OCI-LY1 (cell line): ENCODE data around the gene GINS3.

Experiments used
- H2AFZ ChIP-seq: fragments of 200-600 bp; sonication (generic), shearing (Covaris generic); 2 replicates; pipeline ENCODE4 v1.6.0; 2014; ENCODE audit warnings: antibody characterized with exemption, mild to moderate bottlenecking, low read length
- H3F3A ChIP-seq: fragments of 200-600 bp; sonication (generic), shearing (Covaris generic); 2 replicates; pipeline ENCODE4 v1.6.0; 2014; ENCODE audit warnings: mild to moderate bottlenecking, antibody characterized with exemption, low read length, moderate library complexity; ENCODE audit not compliant: insufficient read depth
- H3K27ac ChIP-seq: fragments of 200-600 bp; sonication (generic); 2 replicates; pipeline ENCODE4 v1.5.1; 2014; ENCODE audit warnings: low read length, mixed run types, mild to moderate bottlenecking, low read depth; ENCODE audit not compliant: poor library complexity, severe bottlenecking
- H3K27me3 ChIP-seq: fragments of 200-600 bp; sonication (generic); 2 replicates; pipeline ENCODE4 v1.6.0; 2014; ENCODE audit warnings: antibody characterized with exemption, mild to moderate bottlenecking, low read length, moderate library complexity; ENCODE audit not compliant: insufficient read depth
- H3K36me3 ChIP-seq: fragments of 200-600 bp; sonication (generic); 2 replicates; pipeline ENCODE4 v1.6.1; 2014; ENCODE audit warnings: mild to moderate bottlenecking, antibody characterized with exemption, low read length, moderate library complexity, mixed read lengths; ENCODE audit not compliant: insufficient read depth
- H3K4me1 ChIP-seq: fragments of 200-600 bp; sonication (generic); 2 replicates; pipeline ENCODE4 v1.5.1; 2014; ENCODE audit warnings: mild to moderate bottlenecking, low read length, moderate library complexity; ENCODE audit not compliant: insufficient read depth, severe bottlenecking
- H3K4me2 ChIP-seq: fragments of 200-600 bp; sonication (generic), shearing (Covaris generic); 2 replicates; pipeline ENCODE4 v1.6.1; 2014; ENCODE audit warnings: low read length
- H3K4me3 ChIP-seq: fragments of 200-600 bp; sonication (generic); 2 replicates; pipeline ENCODE4 v1.5.1; 2014; ENCODE audit warnings: low read length, low read depth, mild to moderate bottlenecking, mixed read lengths; ENCODE audit not compliant: poor library complexity, severe bottlenecking
- H3K79me2 ChIP-seq: fragments of 200-600 bp; shearing (Covaris generic); 2 replicates; pipeline ENCODE4 v1.6.1; 2016; ENCODE audit warnings: mixed run types, low read length, mixed read lengths; ENCODE audit not compliant: insufficient read depth
- H3K9ac ChIP-seq: fragments of 200-600 bp; sonication (generic), shearing (Covaris generic); 2 replicates; pipeline ENCODE4 v1.6.1; 2014; ENCODE audit warnings: mild to moderate bottlenecking, low read length, mixed read lengths
- H3K9me2 ChIP-seq: fragments of 200-600 bp; sonication (generic), shearing (Covaris generic); 2 replicates; pipeline ENCODE4 v1.6.1; 2014; ENCODE audit warnings: low read depth, mild to moderate bottlenecking, low read length, mixed read lengths
- H3K9me3 ChIP-seq: fragments of 200-600 bp; shearing (Covaris generic); 2 replicates; pipeline ENCODE4 v1.6.1; 2014; ENCODE audit warnings: low read length, mixed read lengths
- H4K20me1 ChIP-seq: fragments of 200-600 bp; sonication (generic), shearing (Covaris generic); 2 replicates; pipeline ENCODE4 v1.6.0; 2016; ENCODE audit warnings: mild to moderate bottlenecking, low read length; ENCODE audit not compliant: insufficient read depth
- EZH2 ChIP-seq: fragments of 200-600 bp; sonication (generic), shearing (Covaris generic); IDR thresholded peaks from 2 replicates; pipeline ENCODE4 v1.8.0; 2017; ENCODE audit warnings: borderline replicate concordance, mixed run types, mild to moderate bottlenecking, antibody characterized with exemption, low read length, moderate library complexity, mixed read lengths
- TF ChIP-seq, protein P1 (sequence below): fragments of 200-600 bp; sonication (generic), shearing (Covaris generic); IDR thresholded peaks from 2 replicates; pipeline ENCODE4 v1.5.1; 2017; ENCODE audit warnings: mild to moderate bottlenecking, antibody characterized with exemption, low read length, moderate library complexity, mixed read lengths

Gene GINS3

DNA sequence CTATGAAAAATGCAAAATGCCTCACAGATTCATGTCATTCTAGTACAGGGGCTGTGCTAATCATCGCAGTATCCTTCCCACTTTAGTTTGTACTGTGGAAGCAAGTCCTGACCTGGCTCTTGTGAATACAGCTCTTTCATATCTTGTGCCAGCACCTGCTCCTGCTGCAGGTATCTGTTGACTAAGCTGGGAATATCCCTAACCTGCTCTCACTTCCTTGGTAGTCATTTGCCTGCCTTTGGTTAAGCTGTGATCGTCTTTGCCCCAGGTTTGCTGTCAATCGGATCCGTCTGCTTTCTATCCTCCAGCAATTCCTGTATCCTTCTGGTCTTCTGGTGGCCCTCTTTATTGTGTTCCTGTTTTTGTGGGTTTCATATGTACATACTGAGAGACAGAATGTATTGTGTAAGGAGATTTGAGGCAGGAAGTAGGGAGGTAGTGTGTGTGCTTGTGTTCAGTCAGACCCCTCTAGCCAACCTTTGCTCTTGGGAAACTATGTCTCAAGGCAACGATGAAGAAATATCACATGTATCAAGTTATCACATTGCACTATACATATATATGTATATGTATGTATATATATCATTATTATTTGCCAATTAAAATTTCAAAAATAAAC is 7.7 kb upstream of the GINS3 start:
- H2AFZ ChIP-seq = no peak overlapping the region
- H3F3A ChIP-seq = no peaks in the 10 kb centered on the region
- H3K36me3 ChIP-seq = no peaks in the 10 kb centered on the region
- H3K79me2 ChIP-seq = no peaks in the 10 kb centered on the region
- H3K4me3 ChIP-seq = no peak overlapping the region
- H3K4me1 ChIP-seq = no peaks in the 10 kb centered on the region
- no peak overlapping the region for H3K9ac ChIP-seq
- H3K4me2 ChIP-seq = no peak overlapping the region
- no peaks in the 10 kb centered on the region for H3K9me2 ChIP-seq
- no peak for TF ChIP-seq EZH2
- TF ChIP-seq, protein P1, sequence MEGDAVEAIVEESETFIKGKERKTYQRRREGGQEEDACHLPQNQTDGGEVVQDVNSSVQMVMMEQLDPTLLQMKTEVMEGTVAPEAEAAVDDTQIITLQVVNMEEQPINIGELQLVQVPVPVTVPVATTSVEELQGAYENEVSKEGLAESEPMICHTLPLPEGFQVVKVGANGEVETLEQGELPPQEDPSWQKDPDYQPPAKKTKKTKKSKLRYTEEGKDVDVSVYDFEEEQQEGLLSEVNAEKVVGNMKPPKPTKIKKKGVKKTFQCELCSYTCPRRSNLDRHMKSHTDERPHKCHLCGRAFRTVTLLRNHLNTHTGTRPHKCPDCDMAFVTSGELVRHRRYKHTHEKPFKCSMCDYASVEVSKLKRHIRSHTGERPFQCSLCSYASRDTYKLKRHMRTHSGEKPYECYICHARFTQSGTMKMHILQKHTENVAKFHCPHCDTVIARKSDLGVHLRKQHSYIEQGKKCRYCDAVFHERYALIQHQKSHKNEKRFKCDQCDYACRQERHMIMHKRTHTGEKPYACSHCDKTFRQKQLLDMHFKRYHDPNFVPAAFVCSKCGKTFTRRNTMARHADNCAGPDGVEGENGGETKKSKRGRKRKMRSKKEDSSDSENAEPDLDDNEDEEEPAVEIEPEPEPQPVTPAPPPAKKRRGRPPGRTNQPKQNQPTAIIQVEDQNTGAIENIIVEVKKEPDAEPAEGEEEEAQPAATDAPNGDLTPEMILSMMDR = no peak
- no peaks in the 10 kb centered on the region for H3K27me3 ChIP-seq
- no peaks in the 10 kb centered on the region for H4K20me1 ChIP-seq
- no peaks in the 10 kb centered on the region for H3K9me3 ChIP-seq
- no peak overlapping the region for H3K27ac ChIP-seq

DNA sequence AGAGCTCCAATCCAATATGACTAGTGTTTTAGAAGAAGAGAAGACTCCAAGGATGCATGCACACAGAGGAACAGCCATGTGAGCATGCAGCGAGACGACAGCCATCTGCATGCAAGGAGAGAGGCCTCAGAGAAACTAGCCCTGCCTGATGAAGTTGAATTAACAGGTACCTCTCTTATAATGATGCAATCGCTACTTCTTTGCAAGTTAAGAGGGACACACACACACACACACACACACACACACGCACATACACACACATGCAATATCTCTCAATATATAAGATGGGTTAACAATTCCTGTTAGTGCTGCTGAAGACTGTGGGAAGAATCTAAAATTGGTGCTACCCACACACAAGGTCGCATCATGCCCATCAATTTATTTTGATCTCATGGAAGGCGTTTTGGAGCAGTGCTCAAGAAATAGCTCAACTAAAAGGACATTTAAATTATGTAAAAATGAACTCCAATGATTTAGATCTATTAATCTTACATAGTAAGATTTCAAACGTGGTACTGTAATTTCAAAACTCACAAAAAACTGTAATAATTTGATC is 7.0 kb upstream of the GINS3 start:
- Histone ChIP-seq H3K9ac (no peak overlapping the region), H3K9me2 (no peaks in the 10 kb centered on the region), H3F3A (no peaks in the 10 kb centered on the region), H3K4me1 (no peaks in the 10 kb centered on the region), H3K4me3 (no peak overlapping the region), H3K27me3 (no peaks in the 10 kb centered on the region), H3K9me3 (no peaks in the 10 kb centered on the region), H2AFZ (no peak overlapping the region), H3K27ac (no peak overlapping the region), H3K36me3 (no peaks in the 10 kb centered on the region), H3K79me2 (no peaks in the 10 kb centered on the region), H3K4me2 (no peak overlapping the region), H4K20me1 (no peaks in the 10 kb centered on the region)
- TF ChIP-seq EZH2 = no peak
- TF ChIP-seq, protein P1 = no peak

DNA sequence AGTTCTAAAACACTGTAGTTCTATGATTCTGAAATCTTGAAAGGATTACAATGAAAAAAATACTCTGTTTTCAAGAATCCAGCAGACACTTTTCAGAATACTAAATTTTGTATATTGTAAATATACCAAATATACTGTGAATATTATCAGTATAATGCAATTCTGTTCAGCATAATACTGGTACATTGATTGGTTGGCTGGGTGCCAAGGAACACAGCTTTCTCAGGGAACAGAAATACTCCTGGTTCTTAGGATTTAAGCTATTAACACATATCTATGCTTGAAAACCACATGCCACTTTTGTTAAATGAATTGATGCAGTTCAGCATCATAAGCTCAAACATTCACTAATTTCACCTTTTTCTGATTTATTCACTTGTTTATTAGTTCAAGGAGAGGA is 2.5 kb upstream of the GINS3 start:
- Histone ChIP-seq H3K4me2 (no peak overlapping the region), H4K20me1 (no peaks in the 10 kb centered on the region), H3K27me3 (no peaks in the 10 kb centered on the region), H3F3A (no peaks in the 10 kb centered on the region; the same call in 1 of the 2 replicates), H3K9ac (no peak overlapping the region), H3K79me2 (no peaks in the 10 kb centered on the region), H2AFZ (no peak overlapping the region), H3K36me3 (peaks cover 9% of the 10 kb centered on the region), H3K4me1 (peaks cover 16% of the 10 kb centered on the region), H3K9me2 (no peaks in the 10 kb centered on the region), H3K9me3 (no peaks in the 10 kb centered on the region), H3K27ac (no peak overlapping the region), H3K4me3 (no peak overlapping the region)
- TF ChIP-seq EZH2 = no peak
- TF ChIP-seq, protein P1 = no peak
